Neuron (in vitro differentiated cells): ENCODE data around the gene SAMD4A.

Experiments
- H2AFZ ChIP-seq: one replicate; pipeline ENCODE4 v1.6.1; 2013; ENCODE audit warnings: low read depth, mild to moderate bottlenecking, inconsistent platforms, low read length, moderate library complexity
- H3K27me3 ChIP-seq: one replicate; pipeline ENCODE4 v1.6.1; 2013; ENCODE audit warnings: low read length; ENCODE audit not compliant: insufficient read depth
- H3K36me3 ChIP-seq: one replicate; pipeline ENCODE4 v1.6.1; 2013; ENCODE audit warnings: low read length; ENCODE audit not compliant: insufficient read depth
- H3K4me1 ChIP-seq: one replicate; pipeline ENCODE4 v1.6.1; 2013; ENCODE audit warnings: low read length; ENCODE audit not compliant: insufficient read depth
- H3K4me3 ChIP-seq: 2 replicates; pipeline ENCODE4 v1.5.1; 2013; ENCODE audit warnings: mild to moderate bottlenecking, low read length, moderate library complexity
- H3K9me3 ChIP-seq: one replicate; pipeline ENCODE4 v1.6.1; 2013; ENCODE audit warnings: low read length

The SAMD4A gene

GRCh38 chr14:54786838-54787237 lies 219.9 kb downstream of the SAMD4A start:
- Histone ChIP-seq H3K4me3 (no peak overlapping the region), H3K9me3 (no peaks in the 10 kb centered on the region), H3K27me3 (no peaks in the 10 kb centered on the region), H3K36me3 (peaks cover 55% of the 10 kb centered on the region), H2AFZ (no peak overlapping the region), H3K4me1 (peaks cover 8% of the 10 kb centered on the region)

GRCh38 chr14:54787261-54787660 lies 220.3 kb downstream of the SAMD4A start:
- no peak overlapping the region for H3K4me3 ChIP-seq
- H3K27me3 ChIP-seq, result no peaks in the 10 kb centered on the region
- peaks cover 12% of the 10 kb centered on the region for H3K4me1 ChIP-seq
- H3K9me3 ChIP-seq, result no peaks in the 10 kb centered on the region
- no peak overlapping the region for H2AFZ ChIP-seq
- peaks cover 51% of the 10 kb centered on the region for H3K36me3 ChIP-seq

GRCh38 chr14:54788701-54789100 lies 221.8 kb downstream of the SAMD4A start:
- no peak overlapping the region for H3K4me3 ChIP-seq
- no peaks in the 10 kb centered on the region for H3K9me3 ChIP-seq
- H3K4me1 ChIP-seq, result peaks cover 23% of the 10 kb centered on the region
- no peaks in the 10 kb centered on the region for H3K27me3 ChIP-seq
- no peak overlapping the region for H2AFZ ChIP-seq
- H3K36me3 ChIP-seq, result peaks cover 45% of the 10 kb centered on the region

GRCh38 chr14:54789166-54789565 lies 222.2 kb downstream of the SAMD4A start:
- peaks cover 44% of the 10 kb centered on the region for H3K36me3 ChIP-seq
- H3K27me3 ChIP-seq, result no peaks in the 10 kb centered on the region

GRCh38 chr14:54789781-54790480 lies 223.0 kb downstream of the SAMD4A start:
- Histone ChIP-seq H3K4me3 (no peak overlapping the region), H2AFZ (no peak overlapping the region), H3K27me3 (no peaks in the 10 kb centered on the region), H3K36me3 (peaks cover 36% of the 10 kb centered on the region), H3K4me1 (peaks cover 35% of the 10 kb centered on the region), H3K9me3 (no peaks in the 10 kb centered on the region)

More at GRCh38 chr14:54789166-54789565, 222.2 kb downstream of the SAMD4A start:
- H3K9me3 ChIP-seq, result no peaks in the 10 kb centered on the region
- no peak overlapping the region for H3K4me3 ChIP-seq
- H2AFZ ChIP-seq, result no peak overlapping the region
- peaks cover 28% of the 10 kb centered on the region for H3K4me1 ChIP-seq

- Histone ChIP-seq H3K27me3 (no peaks in the 10 kb centered on the region), H2AFZ (no peak overlapping the region), H3K4me1 (peaks cover 38% of the 10 kb centered on the region), H3K4me3 (no peak overlapping the region), H3K36me3 (peaks cover 26% of the 10 kb centered on the region), H3K9me3 (no peaks in the 10 kb centered on the region)
These were observed 224.1 kb downstream of the SAMD4A start for GRCh38 chr14:54791001-54791400.

- H3K9me3 ChIP-seq, result no peaks in the 10 kb centered on the region
- no peaks in the 10 kb centered on the region for H3K27me3 ChIP-seq
- H3K4me3 ChIP-seq, result no peak overlapping the region
- peaks cover 22% of the 10 kb centered on the region for H3K36me3 ChIP-seq
- no peak overlapping the region for H2AFZ ChIP-seq
- peaks cover 35% of the 10 kb centered on the region for H3K4me1 ChIP-seq
These were observed 225.4 kb downstream of the SAMD4A start for GRCh38 chr14:54792288-54792687.

- Histone ChIP-seq H3K36me3 (peaks cover 12% of the 10 kb centered on the region), H2AFZ (no peak overlapping the region), H3K27me3 (no peaks in the 10 kb centered on the region), H3K4me1 (peaks cover 35% of the 10 kb centered on the region), H3K9me3 (no peaks in the 10 kb centered on the region), H3K4me3 (no peak overlapping the region)
These were observed 227.2 kb downstream of the SAMD4A start for GRCh38 chr14:54794159-54794558.

- no peak overlapping the region for H2AFZ ChIP-seq
- H3K4me3 ChIP-seq, result no peak overlapping the region
- peaks cover 35% of the 10 kb centered on the region for H3K4me1 ChIP-seq
- H3K36me3 ChIP-seq, result peaks cover 6% of the 10 kb centered on the region
- H3K27me3 ChIP-seq, result no peaks in the 10 kb centered on the region
- H3K9me3 ChIP-seq, result no peaks in the 10 kb centered on the region
These were observed 227.9 kb downstream of the SAMD4A start for GRCh38 chr14:54794796-54795195.

- H2AFZ ChIP-seq, result no peak overlapping the region
- no peaks in the 10 kb centered on the region for H3K9me3 ChIP-seq
- no peak overlapping the region for H3K4me3 ChIP-seq
- no peaks in the 10 kb centered on the region for H3K27me3 ChIP-seq
- H3K36me3 ChIP-seq, result no peaks in the 10 kb centered on the region
- H3K4me1 ChIP-seq, result peaks cover 28% of the 10 kb centered on the region
These were observed 230.0 kb downstream of the SAMD4A start for GRCh38 chr14:54796961-54797360.

- H3K36me3 ChIP-seq, result no peaks in the 10 kb centered on the region
- H3K9me3 ChIP-seq, result no peaks in the 10 kb centered on the region
- no peaks in the 10 kb centered on the region for H3K27me3 ChIP-seq
- no peak overlapping the region for H3K4me3 ChIP-seq
- no peak overlapping the region for H2AFZ ChIP-seq
- peaks cover 22% of the 10 kb centered on the region for H3K4me1 ChIP-seq
These were observed 230.6 kb downstream of the SAMD4A start for GRCh38 chr14:54797556-54797955.

- Histone ChIP-seq H2AFZ (no peak overlapping the region), H3K4me1 (peaks cover 18% of the 10 kb centered on the region)
These were observed 231.1 kb downstream of the SAMD4A start for GRCh38 chr14:54797986-54798385.

GRCh38 chr14:54798465-54799124 lies 231.7 kb downstream of the SAMD4A start:
- Histone ChIP-seq H3K27me3 (no peaks in the 10 kb centered on the region), H3K4me1 (peaks cover 15% of the 10 kb centered on the region), H3K36me3 (no peaks in the 10 kb centered on the region)

More at GRCh38 chr14:54797986-54798385, 231.1 kb downstream of the SAMD4A start:
- Histone ChIP-seq H3K4me3 (no peak overlapping the region), H3K27me3 (no peaks in the 10 kb centered on the region), H3K36me3 (no peaks in the 10 kb centered on the region), H3K9me3 (no peaks in the 10 kb centered on the region)

More at GRCh38 chr14:54798465-54799124, 231.7 kb downstream of the SAMD4A start:
- no peaks in the 10 kb centered on the region for H3K9me3 ChIP-seq
- no peak overlapping the region for H3K4me3 ChIP-seq
- H2AFZ ChIP-seq, result no peak overlapping the region
